Measurements from ENCODE around the gene CDX1.
A peak's percentile ranks its signal among the peaks of the same experiment; 100 is the strongest.

CDX1 gene

DNA sequence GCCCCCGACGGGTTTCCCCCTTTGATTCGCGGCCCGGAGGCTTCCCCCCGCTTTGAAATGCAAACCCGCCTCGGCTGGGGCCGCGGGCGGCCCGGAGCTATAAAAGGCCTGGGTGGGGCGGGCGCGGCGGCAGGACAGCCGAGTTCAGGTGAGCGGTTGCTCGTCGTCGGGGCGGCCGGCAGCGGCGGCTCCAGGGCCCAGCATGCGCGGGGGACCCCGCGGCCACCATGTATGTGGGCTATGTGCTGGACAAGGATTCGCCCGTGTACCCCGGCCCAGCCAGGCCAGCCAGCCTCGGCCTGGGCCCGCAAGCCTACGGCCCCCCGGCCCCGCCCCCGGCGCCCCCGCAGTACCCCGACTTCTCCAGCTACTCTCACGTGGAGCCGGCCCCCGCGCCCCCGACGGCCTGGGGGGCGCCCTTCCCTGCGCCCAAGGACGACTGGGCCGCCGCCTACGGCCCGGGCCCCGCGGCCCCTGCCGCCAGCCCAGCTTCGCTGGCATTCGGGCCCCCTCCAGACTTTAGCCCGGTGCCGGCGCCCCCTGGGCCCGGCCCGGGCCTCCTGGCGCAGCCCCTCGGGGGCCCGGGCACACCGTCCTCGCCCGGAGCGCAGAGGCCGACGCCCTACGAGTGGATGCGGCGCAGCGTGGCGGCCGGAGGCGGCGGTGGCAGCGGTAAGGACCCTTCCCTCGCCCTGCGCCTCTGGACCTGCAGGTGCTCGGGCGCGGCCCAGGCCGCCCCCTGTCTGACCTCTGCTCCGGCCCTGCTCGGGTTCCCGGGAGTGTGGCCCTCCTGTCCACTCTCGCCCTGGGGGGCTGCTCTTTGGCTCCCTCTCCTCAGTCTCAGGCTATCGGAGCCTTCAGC, at the start of gene CDX1:
Gene CDX1 (plus strand): TSS at position 129 of the 862 bp plus-strand sequence. CDS start 99 bp downstream, at position 228.
- no peak for DNase-seq

GRCh38 chr5:150117945-150118560, 48.5 kb upstream of the CDX1 start:
- DNase-seq: no peak

GRCh38 chr5:150118561-150119229, 47.9 kb upstream of the CDX1 start:
- no peak for DNase-seq

GRCh38 chr5:150119421-150120061, 47.0 kb upstream of the CDX1 start:
- peak; percentile 30 to 51 (median 44) for DNase-seq

DNA sequence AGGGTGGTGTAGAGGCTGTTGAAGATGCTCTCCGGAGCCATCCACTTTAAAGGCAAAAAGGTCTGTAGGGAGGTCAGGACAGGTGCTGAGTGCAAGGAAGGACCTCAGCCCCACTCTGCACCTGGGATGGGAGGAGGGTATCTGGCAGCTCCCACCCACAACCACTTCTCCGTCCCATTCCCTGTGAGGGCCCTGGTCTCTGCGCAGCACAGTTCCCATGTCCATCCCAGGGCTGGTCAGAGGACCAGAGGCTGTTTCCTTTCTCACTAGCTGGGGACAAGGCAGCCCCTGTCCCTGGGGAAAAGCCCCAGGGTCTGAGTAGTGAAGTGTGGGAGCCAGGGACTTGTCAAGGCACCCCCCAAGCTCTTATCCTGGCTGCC, 46.5 kb upstream of the CDX1 start:
- no peak for DNase-seq

GRCh38 chr5:150120617-150121447, 45.7 kb upstream of the CDX1 start:
- DNase-seq: no peak

DNA sequence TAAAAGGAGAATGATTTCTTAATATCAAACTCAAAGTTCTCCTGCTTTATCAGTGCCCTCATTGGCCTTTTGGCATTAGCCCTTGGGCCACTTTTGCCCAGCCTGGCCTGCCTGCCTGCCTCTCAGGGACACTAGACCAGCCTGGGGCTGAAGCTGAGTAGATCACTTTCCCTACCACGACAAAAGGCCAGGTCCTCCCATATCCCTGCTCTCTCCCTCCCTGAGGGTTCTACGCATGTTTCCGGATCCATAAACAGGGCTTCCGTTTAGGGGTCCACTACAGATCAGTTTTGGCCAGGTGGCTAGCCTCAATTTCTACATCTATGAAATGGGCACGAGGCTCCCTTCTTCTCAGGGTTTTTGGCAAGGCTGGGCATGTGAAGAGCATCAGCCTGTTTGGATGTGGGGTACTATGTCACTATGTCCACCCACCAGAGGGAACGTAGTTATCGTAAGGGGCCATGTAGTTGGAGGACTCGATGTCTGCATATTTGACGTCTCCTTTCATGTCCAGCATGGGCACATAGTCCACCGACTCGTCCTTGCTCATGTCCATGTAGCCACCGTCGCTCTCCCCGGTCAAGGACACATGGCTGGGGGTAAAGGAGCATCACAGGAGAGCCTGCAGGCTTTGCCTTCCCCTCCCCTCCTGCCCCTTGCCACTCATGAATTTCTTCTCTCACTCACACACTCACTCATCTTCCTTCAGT, 45.0 kb upstream of the CDX1 start:
- DNase-seq: no peak

DNA sequence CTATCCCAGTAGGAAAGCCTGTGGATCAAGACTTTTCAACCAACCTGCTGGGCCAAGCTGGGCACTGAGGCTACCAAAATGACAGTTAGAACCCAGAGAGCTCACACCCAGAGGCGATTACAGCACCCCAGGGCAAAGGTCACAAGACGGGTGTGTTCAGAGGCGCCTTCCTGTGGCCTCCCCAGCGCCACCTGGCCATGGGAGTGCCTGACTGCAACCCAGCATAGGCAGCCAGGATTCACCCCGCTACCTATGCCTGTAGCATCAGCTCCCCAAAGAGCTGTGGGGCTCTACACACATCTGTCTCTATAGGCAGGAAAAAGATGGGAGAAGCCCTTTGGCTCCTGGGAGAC, 44.4 kb upstream of the CDX1 start:
- DNase-seq: peak; percentile 57 to 76 (median 68)

- no peak for DNase-seq
Observed at GRCh38 chr5:150122536-150123481, 43.8 kb upstream of the CDX1 start.

DNA sequence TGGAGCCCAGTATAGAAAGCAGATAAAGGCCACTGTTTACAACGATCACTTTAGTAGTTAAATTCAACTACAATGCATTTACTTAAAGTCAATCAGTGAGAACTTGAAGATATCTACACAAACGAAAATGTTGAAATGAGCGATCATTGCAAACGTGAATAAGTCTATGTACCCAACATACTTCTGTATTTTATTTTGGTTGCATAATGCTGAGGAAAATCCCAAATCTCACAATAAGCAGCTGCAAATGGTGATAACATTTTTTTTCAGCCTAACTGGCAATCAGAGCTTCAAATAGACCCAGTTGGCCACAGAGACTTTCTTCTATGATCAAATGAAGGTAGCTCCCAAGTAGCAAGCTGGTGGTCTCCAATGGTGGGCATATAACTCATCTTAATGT, 43.0 kb upstream of the CDX1 start:
- DNase-seq: peak; percentile 80 to 97 (median 97)

DNA sequence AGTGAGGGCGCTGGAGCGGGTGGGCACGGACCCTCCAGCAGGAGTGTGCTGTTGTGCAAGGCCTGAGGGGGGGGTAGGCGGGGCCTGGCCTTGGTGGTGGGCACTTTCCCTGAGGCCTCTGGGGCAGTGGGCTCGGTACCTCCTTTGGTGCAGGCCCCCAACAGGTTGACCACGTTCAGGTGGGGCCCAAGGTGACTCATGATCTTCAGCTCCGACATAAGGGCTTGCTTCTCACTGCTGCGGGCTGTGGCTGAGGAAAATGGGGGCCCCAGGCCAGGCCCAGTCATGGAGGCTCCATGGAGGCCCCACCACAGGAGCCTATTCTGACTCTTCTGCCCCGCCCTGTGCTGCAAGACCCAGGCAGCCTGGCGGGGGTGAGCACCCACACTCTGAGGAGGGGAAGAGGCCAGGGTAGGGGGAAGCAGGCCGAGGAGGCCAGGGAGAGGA, 42.4 kb upstream of the CDX1 start:
- DNase-seq: peak; percentile 27 to 68 (median 28)

GRCh38 chr5:150124596-150124995, 42.0 kb upstream of the CDX1 start:
- no peak for DNase-seq

- DNase-seq: no peak
Observed at GRCh38 chr5:150125334-150125733, 41.2 kb upstream of the CDX1 start.

DNA sequence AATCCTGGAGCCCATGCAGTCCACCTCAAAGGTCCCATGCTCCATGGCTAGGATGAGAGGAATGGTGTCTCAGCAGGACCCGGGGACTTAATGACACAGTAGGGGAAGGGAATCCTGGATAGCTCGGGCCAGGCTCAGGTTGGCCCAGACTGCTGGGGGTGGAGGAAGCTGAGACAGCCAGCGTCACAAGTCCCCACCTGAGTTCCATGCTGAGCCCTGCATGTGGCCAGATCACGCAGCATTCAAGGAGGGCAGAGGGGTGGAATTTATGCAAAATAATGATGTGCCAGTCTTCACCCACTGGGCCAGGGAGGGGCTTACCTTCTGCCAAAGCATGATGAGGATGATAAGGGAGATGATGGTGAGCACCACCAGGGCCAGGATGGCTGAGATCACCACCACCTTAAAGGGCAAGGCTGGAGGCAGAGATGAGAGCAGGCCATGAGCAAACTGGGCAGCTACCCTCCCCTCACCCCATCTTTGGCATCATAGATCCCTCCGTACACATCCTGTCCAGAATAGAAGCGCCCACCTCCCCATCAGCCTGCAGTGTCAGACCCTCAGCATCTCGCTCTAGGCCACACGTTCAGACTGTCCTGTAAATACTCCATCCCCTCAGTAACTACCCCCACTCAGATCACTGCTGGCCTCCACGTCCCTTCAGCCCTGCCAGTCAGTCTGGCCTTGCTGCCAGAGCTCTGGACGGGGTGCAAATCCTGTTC, 40.2 kb upstream of the CDX1 start:
- DNase-seq: no peak

GRCh38 chr5:150126921-150127265, 39.7 kb upstream of the CDX1 start:
- no peak for DNase-seq

- DNase-seq: no peak
Observed at GRCh38 chr5:150129454-150129812, 37.1 kb upstream of the CDX1 start.

- DNase-seq: peak; percentile 83 to 90 (median 86)
Observed at GRCh38 chr5:150129813-150130492, 36.6 kb upstream of the CDX1 start.

- DNase-seq: no peak
Observed at GRCh38 chr5:150130493-150130922, 36.1 kb upstream of the CDX1 start.

DNA sequence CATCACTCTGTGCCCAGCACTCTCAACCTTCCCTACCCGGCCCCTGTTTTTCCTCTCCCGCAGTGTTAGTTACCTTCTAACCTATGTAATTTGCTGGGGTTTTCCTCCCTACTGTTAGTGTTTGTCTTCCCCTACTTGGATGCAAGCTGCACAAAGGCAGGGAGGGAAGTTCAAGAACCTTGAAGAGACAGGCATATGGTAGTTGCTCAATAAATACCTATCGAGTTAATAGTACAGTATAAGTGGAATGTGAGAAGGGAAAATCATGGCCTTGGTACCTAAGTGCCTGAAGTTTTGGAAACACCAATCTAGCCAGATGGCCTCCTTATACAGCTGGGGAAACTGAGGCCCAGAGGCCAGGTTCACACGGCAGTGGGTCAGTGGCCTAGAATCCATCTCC, 35.1 kb upstream of the CDX1 start:
- no peak for DNase-seq
